GM19193 (cell line): Measurements from ENCODE around the gene NECTIN1.

Experiments used
- POLR2A ChIP-seq: IDR thresholded peaks from 4 replicates; pipeline ENCODE4 v1.6.1; 2011; ENCODE audit not compliant: insufficient read depth, insufficient read length; ENCODE audit errors: extremely low read depth

The NECTIN1 gene

GRCh38 chr11:119615003-119615881 lies 113.8 kb downstream of the NECTIN1 start:
- TF ChIP-seq POLR2A = no peak

DNA sequence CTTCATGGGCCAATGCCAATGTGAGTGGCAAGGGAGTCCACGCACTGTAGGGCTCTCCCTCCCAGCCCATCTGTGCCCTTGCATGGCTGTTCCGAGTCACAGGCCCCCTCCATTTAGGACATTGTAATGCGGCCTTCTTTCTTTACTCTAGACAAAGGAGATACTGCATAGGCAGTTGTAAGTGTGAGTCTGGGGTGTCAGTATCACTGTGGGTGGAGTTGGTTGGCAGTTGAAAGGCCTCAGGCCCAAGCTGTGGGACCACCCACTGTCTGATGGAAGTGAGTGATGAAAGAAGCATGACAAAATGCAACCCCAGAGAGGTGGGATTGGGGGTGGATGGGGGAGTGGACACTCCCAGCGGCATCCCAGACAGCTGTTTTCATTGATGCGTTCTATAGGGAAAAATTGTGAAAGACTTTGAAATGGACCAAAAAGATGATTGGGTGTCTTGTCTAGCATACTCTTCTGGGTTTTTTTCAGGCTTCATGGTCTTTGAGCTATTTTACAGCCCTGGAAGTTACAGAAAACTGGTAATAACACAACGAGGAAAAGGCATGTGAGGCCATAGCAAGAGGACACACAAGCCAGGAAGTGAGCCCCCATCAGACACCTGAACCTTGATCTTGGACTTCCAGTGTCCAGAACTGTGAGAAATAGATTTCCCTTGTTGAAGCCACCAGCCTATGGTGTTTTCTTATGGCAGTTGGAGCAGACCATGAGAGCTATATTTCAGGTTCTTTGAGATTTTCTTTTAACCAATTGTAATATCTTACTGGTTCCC lies 114.6 kb downstream of the NECTIN1 start:
- TF ChIP-seq POLR2A = no peak

DNA sequence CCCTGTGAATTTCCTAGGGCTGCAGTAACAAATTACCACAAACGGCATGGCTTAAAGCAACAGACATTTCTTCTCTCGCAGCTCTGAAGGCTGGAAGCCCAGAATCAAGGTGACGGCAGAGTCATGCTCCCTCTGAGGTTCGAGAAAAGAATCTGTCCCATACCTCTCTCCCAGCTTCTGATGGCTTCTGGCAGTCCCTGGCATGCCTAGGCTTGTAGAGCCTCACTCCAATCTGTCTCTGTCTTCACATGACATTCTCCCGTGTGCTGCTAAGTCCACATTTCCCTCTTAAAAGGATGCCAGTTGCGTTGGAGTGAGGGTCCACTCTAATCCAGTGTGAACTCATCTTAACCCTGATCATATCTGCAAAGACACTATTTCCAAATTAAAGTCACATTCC lies 116.2 kb downstream of the NECTIN1 start:
- TF ChIP-seq POLR2A = no peak

DNA sequence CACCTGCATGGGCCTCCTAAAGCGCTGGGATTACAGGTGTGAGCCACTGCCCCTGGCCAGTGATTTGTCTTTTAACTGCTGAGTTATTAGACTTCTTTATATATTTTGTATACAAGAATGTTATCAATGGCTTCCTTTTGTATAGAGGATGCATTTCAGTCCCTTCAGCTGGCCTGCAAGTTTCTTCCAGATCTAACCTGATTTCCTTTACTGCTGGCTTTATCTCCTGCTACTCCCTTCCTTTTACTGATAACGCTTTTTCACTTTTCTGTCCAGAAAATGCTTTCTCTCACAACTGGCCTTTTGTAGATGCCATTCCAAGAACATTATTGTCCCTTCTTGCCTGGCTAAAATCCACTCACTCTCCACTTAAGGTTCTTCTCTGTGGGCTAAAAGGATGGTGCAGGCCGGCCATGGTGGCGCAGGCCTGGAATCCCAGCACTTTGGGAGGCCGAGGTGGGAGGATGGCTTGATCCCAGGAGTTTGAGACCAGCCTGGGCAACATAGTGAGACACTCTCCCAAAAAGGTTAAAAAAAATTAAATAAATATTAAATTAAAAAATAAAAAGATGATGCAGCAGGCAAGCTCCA lies 118.1 kb downstream of the NECTIN1 start:
- no peak for TF ChIP-seq POLR2A

GRCh38 chr11:119608781-119609180 lies 120.2 kb downstream of the NECTIN1 start:
- no peak for TF ChIP-seq POLR2A

- no peak for TF ChIP-seq POLR2A
Measured at GRCh38 chr11:119608201-119608600, 120.8 kb downstream of the NECTIN1 start.

GRCh38 chr11:119607726-119608125 lies 121.3 kb downstream of the NECTIN1 start:
- TF ChIP-seq POLR2A = no peak

GRCh38 chr11:119605137-119605665 lies 123.8 kb downstream of the NECTIN1 start:
- no peak for TF ChIP-seq POLR2A

- no peak for TF ChIP-seq POLR2A
Measured at GRCh38 chr11:119602745-119603373, 126.1 kb downstream of the NECTIN1 start.

DNA sequence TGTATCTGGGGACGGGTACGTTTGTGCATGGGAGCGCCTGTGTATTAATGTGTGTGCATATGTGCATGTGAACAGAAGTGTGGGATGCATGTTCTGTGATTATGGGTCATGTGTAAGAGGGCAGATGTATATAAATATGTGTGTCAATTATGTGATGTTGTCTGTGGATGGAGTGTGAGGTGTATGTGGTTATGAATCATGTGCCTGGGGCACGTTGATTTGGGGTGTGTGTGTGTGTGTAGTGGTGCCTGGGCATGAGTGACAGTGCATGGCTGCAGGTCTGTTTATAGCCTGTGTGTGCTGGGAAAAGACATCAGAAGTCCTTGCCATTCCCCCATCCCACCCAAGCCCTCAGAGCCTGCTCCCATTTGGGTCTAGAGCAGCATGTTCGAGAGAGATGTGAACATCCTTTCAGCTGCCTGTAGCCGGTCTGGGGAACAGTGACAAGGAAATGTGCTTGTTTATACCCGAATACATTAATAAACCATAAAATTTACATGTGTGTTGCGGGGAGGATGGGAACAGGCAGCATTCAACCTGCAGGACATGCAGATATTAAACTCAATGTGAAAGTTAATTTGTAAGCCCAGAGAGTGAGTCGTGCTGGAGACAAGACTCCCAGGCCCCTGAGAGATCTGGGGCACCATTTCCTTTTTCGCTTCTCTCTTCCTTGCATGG lies 129.0 kb downstream of the NECTIN1 start:
- TF ChIP-seq POLR2A = no peak

DNA sequence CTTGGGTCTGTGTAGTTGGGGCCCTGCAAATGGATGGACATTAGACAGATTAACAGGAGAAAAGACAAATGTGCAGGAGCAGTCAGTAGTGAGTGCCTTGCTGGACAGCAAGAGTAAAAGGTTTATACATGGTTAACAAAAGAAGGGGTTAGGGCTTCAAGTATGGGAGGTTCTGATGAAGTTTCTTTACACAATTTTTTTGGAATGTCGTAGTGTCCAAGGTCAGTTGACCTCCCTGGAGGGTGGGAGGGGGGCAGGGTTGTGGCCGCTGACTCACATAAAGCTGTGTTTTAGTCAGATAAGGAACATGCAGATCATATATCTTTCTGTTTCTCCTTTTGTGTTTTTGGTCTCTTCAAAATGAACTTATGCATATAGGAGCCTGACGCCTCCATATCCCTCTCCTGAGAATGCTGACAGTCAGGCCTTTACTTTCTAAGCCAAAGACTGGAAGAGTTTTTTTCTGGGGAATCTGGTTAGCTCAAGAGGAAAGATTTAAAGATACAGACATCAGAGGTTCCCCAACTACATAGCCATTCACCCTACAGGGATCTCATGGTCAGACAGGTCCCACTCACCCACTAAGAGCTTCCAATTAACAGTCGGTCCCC lies 134.3 kb downstream of the NECTIN1 start:
- no peak for TF ChIP-seq POLR2A

- TF ChIP-seq POLR2A = no peak
Measured at GRCh38 chr11:119593346-119593745, 135.7 kb downstream of the NECTIN1 start.

- no peak for TF ChIP-seq POLR2A
Measured at GRCh38 chr11:119592642-119593041, 136.4 kb downstream of the NECTIN1 start.

- no peak for TF ChIP-seq POLR2A
Measured at GRCh38 chr11:119591836-119592310, 137.1 kb downstream of the NECTIN1 start.

GRCh38 chr11:119590651-119591351 lies 138.2 kb downstream of the NECTIN1 start:
- TF ChIP-seq POLR2A = no peak
